ENCODE results near the gene DRAXIN. TPM values are rescaled to one million over a fixed set of nuclear protein-coding genes. Genes with fewer than 3 reads are reported as not detected.

The DRAXIN gene
- total RNA-seq, 4 donors from 2014 or later, result 0.08 to 0.16 (median 0.12) TPM; not detected in 1

DNA sequence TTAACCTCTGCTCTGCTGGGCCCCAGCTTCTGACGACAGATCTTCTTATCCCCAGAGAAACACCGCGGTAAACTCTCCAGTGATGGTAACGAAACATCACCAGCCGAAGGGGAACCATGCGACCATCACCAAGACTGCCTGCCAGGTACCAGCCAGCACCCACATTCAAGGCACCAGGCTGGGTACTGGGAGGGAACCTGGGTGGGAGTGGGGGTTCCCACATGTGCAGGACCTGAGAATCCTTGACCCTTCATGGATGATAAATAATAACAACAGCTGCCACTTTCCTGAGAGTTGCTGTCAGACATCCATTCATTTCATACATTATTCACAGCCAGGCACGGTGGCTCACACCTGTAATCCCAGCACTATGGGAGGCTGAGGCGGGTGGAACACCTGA is 20.8 kb downstream of the DRAXIN start:
- Histone ChIP-seq H3K4me1 (no peaks in the 10 kb centered on the region), H3K4me3 (no peak overlapping the region), H3K36me3 (no peaks in the 10 kb centered on the region), H3K27ac (no peak overlapping the region), H3K9me3 (no peaks in the 10 kb centered on the region), H3K27me3 (peaks cover 65% of the 10 kb centered on the region)
- TF ChIP-seq POLR2AphosphoS5 (IDR thresholded peaks at IDR 0.05) (no peak), POLR2A (IDR thresholded peaks at IDR 0.05) (no peak), EP300 (IDR thresholded peaks at IDR 0.05) (no peak)
- TF ChIP-seq, protein P1, sequence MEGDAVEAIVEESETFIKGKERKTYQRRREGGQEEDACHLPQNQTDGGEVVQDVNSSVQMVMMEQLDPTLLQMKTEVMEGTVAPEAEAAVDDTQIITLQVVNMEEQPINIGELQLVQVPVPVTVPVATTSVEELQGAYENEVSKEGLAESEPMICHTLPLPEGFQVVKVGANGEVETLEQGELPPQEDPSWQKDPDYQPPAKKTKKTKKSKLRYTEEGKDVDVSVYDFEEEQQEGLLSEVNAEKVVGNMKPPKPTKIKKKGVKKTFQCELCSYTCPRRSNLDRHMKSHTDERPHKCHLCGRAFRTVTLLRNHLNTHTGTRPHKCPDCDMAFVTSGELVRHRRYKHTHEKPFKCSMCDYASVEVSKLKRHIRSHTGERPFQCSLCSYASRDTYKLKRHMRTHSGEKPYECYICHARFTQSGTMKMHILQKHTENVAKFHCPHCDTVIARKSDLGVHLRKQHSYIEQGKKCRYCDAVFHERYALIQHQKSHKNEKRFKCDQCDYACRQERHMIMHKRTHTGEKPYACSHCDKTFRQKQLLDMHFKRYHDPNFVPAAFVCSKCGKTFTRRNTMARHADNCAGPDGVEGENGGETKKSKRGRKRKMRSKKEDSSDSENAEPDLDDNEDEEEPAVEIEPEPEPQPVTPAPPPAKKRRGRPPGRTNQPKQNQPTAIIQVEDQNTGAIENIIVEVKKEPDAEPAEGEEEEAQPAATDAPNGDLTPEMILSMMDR (IDR thresholded peaks at IDR 0.05), result no peak
- WGBS, 2 donors (ENCODE audit: low coverage in 1 of 2), result 90% methylated on average over 6 of the region's 8 CpGs; no CpG with 5 or more reads in 1 of the 2 donors
- ATAC-seq, result no peak

DNA sequence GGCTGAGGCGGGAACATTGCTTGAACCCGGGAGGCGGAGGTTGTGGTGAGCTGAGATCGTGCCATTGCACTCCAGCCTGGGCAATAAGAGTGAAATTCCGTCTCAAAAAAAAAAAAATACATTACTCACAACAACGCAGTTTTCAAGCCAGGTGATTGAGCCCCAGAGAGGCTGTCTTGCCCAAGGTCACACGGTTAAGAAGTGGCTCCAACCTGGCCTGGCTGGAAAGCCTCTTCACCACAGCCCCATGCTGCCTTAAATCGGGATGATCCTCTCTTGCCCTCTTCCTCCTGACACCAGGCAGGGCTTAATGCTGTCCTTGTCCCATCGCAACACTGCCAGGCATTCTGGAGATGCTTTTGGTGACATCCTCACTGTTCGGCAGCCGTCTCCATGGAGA is 21.6 kb downstream of the DRAXIN start:
- no peak for ATAC-seq
- WGBS, 2 donors (ENCODE audit: low coverage in 1 of 2), result 80 to 85% methylated on average over 3 to 8 of the region's 11 CpGs
- H3K27me3 ChIP-seq, result peaks cover 57% of the 10 kb centered on the region
- H3K9me3 ChIP-seq, result no peaks in the 10 kb centered on the region
- H3K36me3 ChIP-seq, result no peaks in the 10 kb centered on the region
- TF ChIP-seq POLR2AphosphoS5 (IDR thresholded peaks at IDR 0.05) (no peak), POLR2A (IDR thresholded peaks at IDR 0.05) (no peak), EP300 (IDR thresholded peaks at IDR 0.05) (no peak)
- TF ChIP-seq, protein P1 (IDR thresholded peaks at IDR 0.05), result no peak
- H3K4me1 ChIP-seq, result no peaks in the 10 kb centered on the region
- no peak overlapping the region for H3K4me3 ChIP-seq
- H3K27ac ChIP-seq, result no peak overlapping the region

DNA sequence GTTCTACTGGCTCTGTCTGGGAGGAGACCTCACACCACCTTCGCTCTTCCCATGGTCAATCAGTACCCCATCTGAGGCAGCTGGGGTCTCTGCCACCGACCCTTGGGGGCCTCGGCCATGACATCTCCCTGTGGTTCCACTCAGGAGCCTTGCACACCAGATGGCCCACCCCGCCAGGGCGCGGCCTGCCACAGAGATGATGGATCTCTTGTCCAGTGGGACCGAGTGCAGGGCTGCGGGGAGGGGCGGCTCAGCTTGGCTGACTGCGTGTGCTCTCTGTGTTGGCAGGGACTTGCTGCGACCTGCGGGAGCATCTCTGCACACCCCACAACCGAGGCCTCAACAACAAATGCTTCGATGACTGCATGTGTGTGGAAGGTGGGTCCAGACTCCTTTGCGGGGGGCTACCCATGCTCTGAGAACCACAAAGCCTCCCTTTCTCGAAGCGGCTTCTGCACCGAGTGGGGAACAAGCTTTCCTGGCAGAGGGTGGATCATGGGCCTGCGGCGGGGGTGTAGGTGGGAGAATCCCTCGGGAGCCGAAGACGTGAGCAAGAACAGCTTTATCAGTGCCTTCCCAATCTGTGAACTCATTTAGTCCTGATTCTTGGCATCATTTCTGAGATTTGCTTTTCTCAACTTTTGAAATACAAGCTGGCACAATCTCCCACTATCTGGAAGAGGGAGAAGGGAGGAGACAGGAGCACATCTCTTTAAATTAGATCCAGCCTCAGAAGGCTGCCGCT is 23.5 kb downstream of the DRAXIN start:
- TF ChIP-seq POLR2AphosphoS5 (IDR thresholded peaks at IDR 0.05) (no peak), EP300 (IDR thresholded peaks at IDR 0.05) (no peak)
- TF ChIP-seq, protein P1 (IDR thresholded peaks at IDR 0.05), result no peak
- no peak for ATAC-seq
- 20 to 75% methylated on average over 1 to 4 of the region's 24 CpGs for whole genome bisulfite sequencing, 2 donors (ENCODE audit: low coverage in 1 of 2)
- Histone ChIP-seq H3K36me3 (no peaks in the 10 kb centered on the region), H3K4me3 (no peak overlapping the region), H3K4me1 (peaks cover 0 to 13% (median 0%) of the 10 kb centered on the region in 3 donors), H3K27me3 (peaks cover 42% of the 10 kb centered on the region), H3K27ac (no peak overlapping the region), H3K9me3 (no peaks in the 10 kb centered on the region)

DNA sequence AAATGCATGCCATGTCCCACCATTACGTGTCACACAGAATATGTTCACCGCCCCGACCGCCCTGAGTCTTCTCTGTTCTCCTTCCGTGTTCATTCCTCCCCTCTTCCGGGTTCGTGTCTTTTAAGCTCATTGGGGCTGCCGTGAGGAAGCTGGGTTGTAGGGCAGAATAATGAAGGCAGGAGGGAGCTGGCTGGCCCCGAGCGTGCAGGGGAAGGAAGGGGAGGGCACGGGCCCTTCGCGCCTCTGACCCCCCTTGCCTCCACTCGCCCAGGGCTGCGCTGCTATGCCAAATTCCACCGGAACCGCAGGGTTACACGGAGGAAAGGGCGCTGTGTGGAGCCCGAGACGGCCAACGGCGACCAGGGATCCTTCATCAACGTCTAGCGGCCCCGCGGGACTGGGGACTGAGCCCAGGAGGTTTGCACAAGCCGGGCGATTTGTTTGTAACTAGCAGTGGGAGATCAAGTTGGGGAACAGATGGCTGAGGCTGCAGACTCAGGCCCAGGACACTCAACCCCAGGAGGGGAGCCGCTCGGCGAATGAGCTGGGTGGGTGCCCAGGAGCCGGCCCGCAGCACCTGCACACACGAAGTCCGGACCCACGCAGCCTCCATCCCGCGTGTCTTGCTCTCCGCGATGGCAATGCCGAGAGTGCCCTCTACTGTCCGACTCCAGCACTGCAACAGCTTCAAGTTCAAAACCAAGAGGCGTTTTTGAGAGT is 28.0 kb downstream of the DRAXIN start:
- TF ChIP-seq POLR2A (IDR thresholded peaks at IDR 0.05), result no peak
- TF ChIP-seq, protein P1 (IDR thresholded peaks at IDR 0.05), result peak; percentile 89 to 93 (median 92)
- Histone ChIP-seq H3K4me3 (peak overlapping the region; percentile 12 to 46), H3K4me1 (peaks cover 0 to 35% (median 0%) of the 10 kb centered on the region in 3 donors), H3K27me3 (peaks cover 19% of the 10 kb centered on the region), H3K36me3 (no peaks in the 10 kb centered on the region), H3K9me3 (no peaks in the 10 kb centered on the region), H3K27ac (peak overlapping the region in 3 of 4 donors; percentile 20 to 56 (median 26))
- 4 to 28% methylated on average over 6 to 10 of the region's 44 CpGs for WGBS, 2 donors (ENCODE audit: low coverage in 1 of 2)
- ATAC-seq, result peak; percentile 72
